SU-DHL-6 (cell line): Measurements from ENCODE around the gene SF1.

Experiments used
- H2AFZ ChIP-seq: fragments of 200-600 bp; sonication (generic); 2 replicates; pipeline ENCODE4 v1.6.1; 2014; ENCODE audit warnings: low read depth, mild to moderate bottlenecking, moderate library complexity, mixed read lengths, antibody characterized with exemption, low read length; ENCODE audit not compliant: severe bottlenecking
- H3F3A ChIP-seq: fragments of 200-600 bp; shearing (Covaris generic); 2 replicates; pipeline ENCODE4 v1.6.0; 2016; ENCODE audit warnings: antibody characterized with exemption, mild to moderate bottlenecking; ENCODE audit not compliant: insufficient read depth
- H3K27ac ChIP-seq: fragments of 200-600 bp; sonication (generic); 2 replicates; pipeline ENCODE4 v1.5.1; 2016; ENCODE audit warnings: low read depth, mild to moderate bottlenecking, low read length, moderate library complexity, mixed read lengths
- H3K27me3 ChIP-seq: fragments of 200-600 bp; sonication (generic), shearing (Covaris generic); 2 replicates; pipeline ENCODE4 v1.6.0; 2014; ENCODE audit warnings: mild to moderate bottlenecking, low read length
- H3K36me3 ChIP-seq: fragments of 200-600 bp; sonication (generic); 2 replicates; pipeline ENCODE4 v1.6.1; 2014; ENCODE audit warnings: mild to moderate bottlenecking, low read length, mixed read lengths
- H3K4me2 ChIP-seq: fragments of 300-600, 200-600 bp; shearing (Covaris generic), sonication (generic); 2 replicates; pipeline ENCODE4 v1.6.0; 2014; ENCODE audit warnings: low read length, low read depth, mild to moderate bottlenecking; ENCODE audit not compliant: poor library complexity, severe bottlenecking
- H3K4me3 ChIP-seq: fragments of 200-600 bp; sonication (generic); 2 replicates; pipeline ENCODE4 v1.5.1; 2014; ENCODE audit warnings: antibody characterized with exemption, low read length, mild to moderate bottlenecking, mixed read lengths; ENCODE audit not compliant: insufficient read depth, poor library complexity, severe bottlenecking
- H3K79me2 ChIP-seq: fragments of 200-600 bp; sonication (generic); 2 replicates; pipeline ENCODE4 v1.6.1; 2014; ENCODE audit warnings: mild to moderate bottlenecking, low read length, moderate library complexity; ENCODE audit not compliant: insufficient read depth
- H3K9ac ChIP-seq: fragments of 200-600 bp; sonication (generic); 2 replicates; pipeline ENCODE4 v1.7.0; 2014; ENCODE audit warnings: mild to moderate bottlenecking, low read length
- H3K9me2 ChIP-seq: fragments of 200-600 bp; sonication (generic); replicated peaks from 2 replicates; pipeline ENCODE4 v1.6.1; 2014; ENCODE audit warnings: low read length; ENCODE audit not compliant: insufficient read depth
- H3K9me3 ChIP-seq: fragments of 200-600 bp; sonication (generic); 2 replicates; pipeline ENCODE4 v1.6.1; 2014; ENCODE audit warnings: low read length, mixed read lengths; ENCODE audit not compliant: insufficient read depth
- H4K20me1 ChIP-seq: fragments of 200-600 bp; sonication (generic); 2 replicates; pipeline ENCODE4 v1.6.1; 2014; ENCODE audit warnings: low read depth, mild to moderate bottlenecking, antibody characterized with exemption, low read length, moderate library complexity, mixed read lengths
- CTCF ChIP-seq: fragments of 200-600 bp; sonication (generic); IDR thresholded peaks from one replicate; pipeline ENCODE4 v1.5.1; 2017; ENCODE audit warnings: antibody characterized with exemption, mild to moderate bottlenecking, low read length, moderate library complexity; ENCODE audit not compliant: insufficient read depth, poor library complexity, severe bottlenecking
- EZH2phosphoT487 ChIP-seq: fragments of 200-600 bp; sonication (generic), shearing (Covaris generic); conservative IDR thresholded peaks from 2 replicates; pipeline ENCODE4 v1.6.1; 2018; ENCODE audit warnings: mild to moderate bottlenecking, antibody characterized with exemption, low read length, moderate library complexity, mixed read lengths

SF1 gene

DNA sequence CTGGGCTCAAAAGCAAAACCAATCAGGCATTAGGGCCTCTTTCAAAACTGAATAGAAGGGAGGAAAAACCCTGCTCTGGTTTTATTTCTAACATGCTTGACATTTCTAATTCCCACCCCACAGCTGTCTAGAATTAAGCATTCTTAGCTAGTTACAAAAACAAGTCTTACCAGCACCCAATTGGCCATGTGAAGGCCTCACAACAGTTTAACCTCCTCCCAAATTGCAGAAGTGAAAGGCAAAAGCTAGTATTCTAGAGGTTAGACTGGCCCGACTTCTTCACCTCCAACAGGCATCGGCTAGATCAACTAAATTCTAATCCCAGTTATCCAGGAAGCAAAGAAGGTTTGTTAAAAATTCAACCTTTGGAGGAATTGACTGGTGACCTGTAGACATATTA lies 6.5 kb downstream of the SF1 start:
- peaks cover 92% of the 10 kb centered on the region for H3K36me3 ChIP-seq
- H3K9me3 ChIP-seq = no peaks in the 10 kb centered on the region
- H3K27me3 ChIP-seq = no peaks in the 10 kb centered on the region
- no peak overlapping the region for H3K4me2 ChIP-seq
- no peaks in the 10 kb centered on the region for H3K9me2 ChIP-seq
- peaks cover 58% of the 10 kb centered on the region for H3K79me2 ChIP-seq
- H4K20me1 ChIP-seq = peaks cover 71% of the 10 kb centered on the region
- no peak overlapping the region for H2AFZ ChIP-seq
- H3K4me3 ChIP-seq = no peak overlapping the region
- TF ChIP-seq EZH2phosphoT487 (no peak), CTCF (no peak)
- H3K27ac ChIP-seq = peak overlapping the region; percentile 46; the same call in 1 of the 2 replicates
- peaks cover 66% of the 10 kb centered on the region for H3F3A ChIP-seq
- no peak overlapping the region for H3K9ac ChIP-seq

- Histone ChIP-seq H3K9me2 (no peaks in the 10 kb centered on the region), H3K27ac (no peak overlapping the region), H3K4me3 (no peak overlapping the region), H4K20me1 (peaks cover 54% of the 10 kb centered on the region), H3K9ac (no peak overlapping the region), H3K79me2 (peaks cover 41% of the 10 kb centered on the region), H3F3A (peaks cover 62% of the 10 kb centered on the region), H3K36me3 (peaks cover 74% of the 10 kb centered on the region), H3K4me2 (no peak overlapping the region), H2AFZ (no peak overlapping the region), H3K27me3 (no peaks in the 10 kb centered on the region), H3K9me3 (no peaks in the 10 kb centered on the region)
- TF ChIP-seq CTCF (no peak), EZH2phosphoT487 (no peak)
Observed at GRCh38 chr11:64770120-64770519, 8.2 kb downstream of the SF1 start.

DNA sequence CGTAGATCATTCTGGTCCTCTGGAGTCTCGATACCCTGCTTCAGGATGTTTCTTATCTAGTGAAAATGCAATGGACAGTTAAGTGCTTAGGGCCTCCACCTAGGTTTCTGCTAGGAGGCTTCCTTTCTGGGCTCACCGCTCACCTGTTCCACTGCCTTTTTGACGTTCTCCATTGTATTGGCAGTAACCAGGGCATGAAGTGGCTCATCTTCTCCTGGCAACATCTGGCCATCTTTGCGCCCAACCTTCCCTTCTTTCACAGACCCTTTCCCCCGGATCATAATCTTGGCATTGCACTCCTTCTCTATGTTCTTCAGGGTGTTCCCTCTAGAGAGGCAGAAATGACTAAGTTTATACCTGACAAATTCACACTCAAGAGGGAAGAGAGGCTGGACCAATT lies 9.1 kb downstream of the SF1 start:
- Histone ChIP-seq H3K4me3 (no peak overlapping the region), H3K27ac (no peak overlapping the region), H3K36me3 (peaks cover 76% of the 10 kb centered on the region), H4K20me1 (peaks cover 48% of the 10 kb centered on the region), H3K79me2 (peaks cover 33% of the 10 kb centered on the region), H2AFZ (no peak overlapping the region), H3K27me3 (no peaks in the 10 kb centered on the region), H3K9ac (no peak overlapping the region), H3K9me3 (no peaks in the 10 kb centered on the region), H3K9me2 (no peaks in the 10 kb centered on the region), H3K4me2 (no peak overlapping the region), H3F3A (peaks cover 67% of the 10 kb centered on the region)
- TF ChIP-seq EZH2phosphoT487 = no peak
- no peak for TF ChIP-seq CTCF

GRCh38 chr11:64768300-64768694 lies 10.0 kb downstream of the SF1 start:
- H3K4me2 ChIP-seq = no peak overlapping the region
- H3K9me3 ChIP-seq = no peaks in the 10 kb centered on the region
- no peaks in the 10 kb centered on the region for H3K27me3 ChIP-seq
- peaks cover 71% of the 10 kb centered on the region for H3F3A ChIP-seq
- H3K9ac ChIP-seq = no peak overlapping the region
- H3K27ac ChIP-seq = no peak overlapping the region
- TF ChIP-seq CTCF (no peak), EZH2phosphoT487 (no peak)
- H4K20me1 ChIP-seq = peaks cover 39% of the 10 kb centered on the region
- no peak overlapping the region for H2AFZ ChIP-seq
- no peaks in the 10 kb centered on the region for H3K9me2 ChIP-seq
- H3K4me3 ChIP-seq = no peak overlapping the region
- peaks cover 23% of the 10 kb centered on the region for H3K79me2 ChIP-seq
- peaks cover 66% of the 10 kb centered on the region for H3K36me3 ChIP-seq
